Cardiac muscle cell (in vitro differentiated cells and primary cell): ENCODE measurements around the gene PLEKHA1. TPM values are rescaled to one million over a fixed set of nuclear protein-coding genes. Genes with fewer than 3 reads are reported as not detected.
A peak's percentile ranks its signal among the peaks of the same experiment; 100 is the strongest.

Source experiments
- DNase-seq, 2 donors: peaks; one replicate each; pipeline versions ENCODE4 v3.0.0 to v3.0.0-alpha.2; 2010 to 2017; ENCODE audit warnings: low read depth in 1 of 2, low spot score in 1 of 2
- H3K27ac ChIP-seq: fragments of 200-600 bp; sonication (generic); 2 replicates; pipeline ENCODE4 v1.5.1; 2016
- H3K27me3 ChIP-seq: fragments of 200-600 bp; sonication (generic); 2 replicates; pipeline ENCODE4 v1.6.0; 2016; ENCODE audit warnings: control low read depth
- H3K36me3 ChIP-seq: fragments of 200-600 bp; sonication (generic); 2 replicates; pipeline ENCODE4 v1.5.1; 2016; ENCODE audit warnings: control low read depth
- H3K4me1 ChIP-seq: fragments of 200-600 bp; sonication (generic); 2 replicates; pipeline ENCODE4 v1.8.1; 2017; ENCODE audit warnings: low read depth, mild to moderate bottlenecking, mixed run types
- H3K4me3 ChIP-seq: fragments of 200-600 bp; sonication (generic); 2 replicates; pipeline ENCODE4 v1.5.1; 2016; ENCODE audit warnings: mild to moderate bottlenecking
- H3K9me3 ChIP-seq: fragments of 200-600 bp; sonication (generic); 2 replicates; pipeline ENCODE4 v1.5.1; 2017; ENCODE audit warnings: low read depth, mild to moderate bottlenecking, control low read depth
- CTCF ChIP-seq: IDR thresholded peaks from 2 replicates; pipeline ENCODE4 v1.5.1; 2012; ENCODE audit warnings: low read depth, mild to moderate bottlenecking, low read length
- polyA plus RNA-seq: library from polyadenylated mRNA; unstranded; fragments of >200 nt; fragmentation: Nextera tagmentation; extraction: Ambion mirVana; gene quantifications from 2 replicates; pipeline ENCODE4 v1.2.1, GENCODE V29; 2016
- total RNA-seq: library from RNA; depleted of rRNA; stranded (reverse); fragments of >200 nt; gene quantifications from 2 replicates; pipeline ENCODE4 v1.2.3, GENCODE V29; 2016

The PLEKHA1 gene
- total and polyA plus RNA-seq, 2 experiments from 2014 or later, result 26.5 to 44.8 TPM

GRCh38 chr10:122465401-122466040, 91.0 kb downstream of the PLEKHA1 start:
- H3K36me3 ChIP-seq, result no peaks in the 10 kb centered on the region
- no peaks in the 10 kb centered on the region for H3K27me3 ChIP-seq
- no peak for DNase-seq
- no peak overlapping the region for H3K27ac ChIP-seq
- TF ChIP-seq CTCF, result no peak
- H3K4me3 ChIP-seq, result no peak overlapping the region
- H3K9me3 ChIP-seq, result no peaks in the 10 kb centered on the region
- peaks cover 25% of the 10 kb centered on the region for H3K4me1 ChIP-seq

GRCh38 chr10:122466951-122467381, 92.5 kb downstream of the PLEKHA1 start:
- no peaks in the 10 kb centered on the region for H3K9me3 ChIP-seq
- DNase-seq, result no peak
- H3K4me3 ChIP-seq, result no peak overlapping the region
- no peaks in the 10 kb centered on the region for H3K36me3 ChIP-seq
- H3K27ac ChIP-seq, result no peak overlapping the region
- peaks cover 30% of the 10 kb centered on the region for H3K4me1 ChIP-seq
- no peak for TF ChIP-seq CTCF
- no peaks in the 10 kb centered on the region for H3K27me3 ChIP-seq

GRCh38 chr10:122467701-122468100, 93.2 kb downstream of the PLEKHA1 start:
- Histone ChIP-seq H3K4me3 (no peak overlapping the region), H3K27me3 (no peaks in the 10 kb centered on the region), H3K4me1 (peaks cover 33% of the 10 kb centered on the region), H3K9me3 (no peaks in the 10 kb centered on the region), H3K27ac (no peak overlapping the region), H3K36me3 (no peaks in the 10 kb centered on the region)
- no peak for DNase-seq
- TF ChIP-seq CTCF, result no peak

- H3K4me1 ChIP-seq, result peaks cover 40% of the 10 kb centered on the region
- DNase-seq, result no peak
- H3K9me3 ChIP-seq, result no peaks in the 10 kb centered on the region
- no peak overlapping the region for H3K27ac ChIP-seq
- H3K36me3 ChIP-seq, result no peaks in the 10 kb centered on the region
- no peak for TF ChIP-seq CTCF
- H3K27me3 ChIP-seq, result no peaks in the 10 kb centered on the region
- H3K4me3 ChIP-seq, result no peak overlapping the region
These were observed 93.9 kb downstream of the PLEKHA1 start for GRCh38 chr10:122468307-122468925.

- DNase-seq, result peak in 1 of 2 donors; percentile 91
- H3K4me1 ChIP-seq, result peaks cover 47% of the 10 kb centered on the region
- H3K9me3 ChIP-seq, result no peaks in the 10 kb centered on the region
- no peaks in the 10 kb centered on the region for H3K36me3 ChIP-seq
- no peaks in the 10 kb centered on the region for H3K27me3 ChIP-seq
- H3K4me3 ChIP-seq, result no peak overlapping the region
- TF ChIP-seq CTCF, result no peak
- H3K27ac ChIP-seq, result peak overlapping the region; percentile 88
These were observed 94.6 kb downstream of the PLEKHA1 start for GRCh38 chr10:122468926-122469781.
